SK-N-SH treated with all-trans-retinoic acid at 6 μM for 48 hours (cell line): ENCODE measurements around the gene MUC2.

Experiments used
- ARNTL ChIP-seq: fragments of 450-650 bp; formaldehyde crosslinking; IDR thresholded peaks from 2 replicates; pipeline ENCODE4 v1.5.0; 2020; ENCODE audit warnings: low read depth, mild to moderate bottlenecking, moderate library complexity, borderline replicate concordance
- BACH2 ChIP-seq: fragments of 250-450 bp; sonication (Bioruptor Pico); IDR thresholded peaks from 2 replicates; pipeline ENCODE4 v1.9.0; 2021; ENCODE audit warnings: mild to moderate bottlenecking, borderline replicate concordance
- ESRRG ChIP-seq: fragments of 250-450 bp; sonication (Bioruptor Pico); IDR thresholded peaks from 2 replicates; pipeline ENCODE4 v1.6.1; 2021; ENCODE audit warnings: mild to moderate bottlenecking
- PATZ1 ChIP-seq: fragments of 250-450 bp; sonication (Bioruptor Pico); IDR thresholded peaks from 2 replicates; pipeline ENCODE4 v1.8.0; 2020; ENCODE audit warnings: mild to moderate bottlenecking, moderate library complexity, borderline replicate concordance
- PPARA ChIP-seq: fragments of 250-450 bp; sonication (Bioruptor Pico); IDR thresholded peaks from 2 replicates; pipeline ENCODE4 v1.5.0; 2020; ENCODE audit warnings: mild to moderate bottlenecking, borderline replicate concordance
- RARB ChIP-seq: fragments of 250-450 bp; sonication (Bioruptor Pico); IDR thresholded peaks from 2 replicates; pipeline ENCODE4 v1.8.0; 2021; ENCODE audit warnings: mild to moderate bottlenecking, moderate library complexity
- SNAI2 ChIP-seq: fragments of 250-450 bp; sonication (Bioruptor Pico); IDR thresholded peaks from 2 replicates; pipeline ENCODE4 v1.5.0; 2020; ENCODE audit warnings: mild to moderate bottlenecking, moderate library complexity
- ZNF70 ChIP-seq: fragments of 450-650 bp; formaldehyde crosslinking; IDR thresholded peaks from 2 replicates; pipeline ENCODE4 v1.5.0; 2020; ENCODE audit warnings: mild to moderate bottlenecking, moderate library complexity
- TF ChIP-seq, protein P1 (sequence below): fragments of 250-450 bp; sonication (Bioruptor Pico); IDR thresholded peaks from 2 replicates; pipeline ENCODE4 v1.5.1; 2020; ENCODE audit warnings: low read depth, mild to moderate bottlenecking, moderate library complexity

GRCh38 chr11:1071571-1072115 lies 3.0 kb upstream of the MUC2 start:
- no peak for TF ChIP-seq PPARA (CRISPR knock-in tag)
- no peak for TF ChIP-seq PATZ1 (CRISPR knock-in tag)
- no peak for TF ChIP-seq RARB
- TF ChIP-seq ARNTL: no peak
- no peak for TF ChIP-seq BACH2 (CRISPR knock-in tag)
- no peak for TF ChIP-seq ESRRG (CRISPR knock-in tag)
- TF ChIP-seq, protein P1, sequence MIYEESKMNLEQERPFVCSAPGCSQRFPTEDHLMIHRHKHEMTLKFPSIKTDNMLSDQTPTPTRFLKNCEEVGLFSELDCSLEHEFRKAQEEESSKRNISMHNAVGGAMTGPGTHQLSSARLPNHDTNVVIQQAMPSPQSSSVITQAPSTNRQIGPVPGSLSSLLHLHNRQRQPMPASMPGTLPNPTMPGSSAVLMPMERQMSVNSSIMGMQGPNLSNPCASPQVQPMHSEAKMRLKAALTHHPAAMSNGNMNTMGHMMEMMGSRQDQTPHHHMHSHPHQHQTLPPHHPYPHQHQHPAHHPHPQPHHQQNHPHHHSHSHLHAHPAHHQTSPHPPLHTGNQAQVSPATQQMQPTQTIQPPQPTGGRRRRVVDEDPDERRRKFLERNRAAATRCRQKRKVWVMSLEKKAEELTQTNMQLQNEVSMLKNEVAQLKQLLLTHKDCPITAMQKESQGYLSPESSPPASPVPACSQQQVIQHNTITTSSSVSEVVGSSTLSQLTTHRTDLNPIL: no peak
- no peak for TF ChIP-seq ZNF70 (CRISPR knock-in tag)
- TF ChIP-seq SNAI2 (CRISPR knock-in tag): no peak
